Endodermal cell (in vitro differentiated cells): Measurements from ENCODE around the gene GSK3A. TPM values are rescaled to one million over a fixed set of nuclear protein-coding genes. Genes with fewer than 3 reads are reported as not detected.
A peak's percentile ranks its signal among the peaks of the same experiment; 100 is the strongest.

Experiments
- DNase-seq: peaks from one replicate; pipeline ENCODE4 v3.0.0-alpha.2; 2017
- H3K27ac ChIP-seq: 2 replicates; pipeline ENCODE4 v1.5.1; 2013; ENCODE audit warnings: mild to moderate bottlenecking, low read depth, low read length, moderate library complexity
- H3K27me3 ChIP-seq: 2 replicates; pipeline ENCODE4 v1.6.1; 2013; ENCODE audit warnings: mild to moderate bottlenecking, low read length, moderate library complexity; ENCODE audit not compliant: insufficient read depth, control insufficient read depth, poor library complexity, severe bottlenecking
- H3K36me3 ChIP-seq: 2 replicates; pipeline ENCODE4 v1.7.0; 2013; ENCODE audit warnings: mild to moderate bottlenecking, low read length, moderate library complexity; ENCODE audit not compliant: control insufficient read depth, insufficient read depth
- H3K4me1 ChIP-seq: one replicate; pipeline ENCODE4 v1.7.0; 2013; ENCODE audit warnings: low read length; ENCODE audit not compliant: control insufficient read depth, insufficient read depth
- H3K4me3 ChIP-seq: 2 replicates; pipeline ENCODE4 v1.5.1; 2013; ENCODE audit warnings: mild to moderate bottlenecking, low read length, moderate library complexity
- H3K9ac ChIP-seq: 2 replicates; pipeline ENCODE4 v1.6.1; 2013; ENCODE audit warnings: mild to moderate bottlenecking, low read length, moderate library complexity; ENCODE audit not compliant: poor library complexity, severe bottlenecking; ENCODE audit errors: extremely low read depth
- H3K9me3 ChIP-seq: 2 replicates; pipeline ENCODE4 v1.6.1; 2013; ENCODE audit warnings: mild to moderate bottlenecking, low read length, moderate library complexity; ENCODE audit not compliant: control insufficient read depth
- H3K27ac Mint-ChIP-seq: 2 replicates; pipeline ENCODE4 v1.8.0; 2020; ENCODE audit warnings: mixed read lengths
- H3K27me3 Mint-ChIP-seq: 2 replicates; pipeline ENCODE4 v1.8.0; 2021; ENCODE audit warnings: mild to moderate bottlenecking, mixed read lengths; ENCODE audit not compliant: insufficient read depth
- H3K36me3 Mint-ChIP-seq: 2 replicates; pipeline ENCODE4 v1.8.0; 2020; ENCODE audit warnings: low read depth, mixed read lengths
- H3K4me1 Mint-ChIP-seq: 2 replicates; pipeline ENCODE4 v1.8.0; 2020; ENCODE audit warnings: mixed read lengths
- H3K4me3 Mint-ChIP-seq: 2 replicates; pipeline ENCODE4 v1.8.0; 2020; ENCODE audit warnings: mild to moderate bottlenecking, moderate library complexity, mixed read lengths
- H3K9me3 Mint-ChIP-seq: 2 replicates; pipeline ENCODE4 v1.8.0; 2020; ENCODE audit warnings: mild to moderate bottlenecking, mixed read lengths
- CTCF ChIP-seq: fragments of 200-600 bp; sonication (generic); conservative IDR thresholded peaks from 2 replicates; pipeline ENCODE4 v1.5.0; 2021; ENCODE audit warnings: antibody characterized with exemption, mild to moderate bottlenecking
- WGBS, 2 experiments: methylation state at CpG; one replicate each; pipeline versions ENCODE4 v1.1.5 to v1.1.7; 2013; ENCODE audit warnings: missing lambda C conversion rate in 2 of 2, mixed read lengths in 1 of 2; ENCODE audit not compliant: insufficient coverage in 1 of 2, insufficient read length in 1 of 2; 5-methylcytosine and 5-hydroxymethylcytosine counted together
- total RNA-seq, 2 donors: library from RNA; stranded (reverse); fragmentation: NEBNext Ultra II Directional in 1 of 2; extraction: Animal tissue kit (Norgen Biotek cat#: 25700) in 1 of 2; gene quantifications; 2 replicates in 1 of 2; 3 replicates in 1 of 2; pipeline ENCODE4 v1.2.1, GENCODE V29; 2021

The GSK3A gene
- total RNA-seq, 2 donors from 2014 or later, result 52.6 to 55.1 TPM

GRCh38 chr19:42229855-42230351 lies 12.5 kb downstream of the GSK3A start:
- no peaks in the 10 kb centered on the region for H3K27me3 Mint-ChIP-seq
- no peak for DNase-seq
- Histone ChIP-seq H3K9ac (no peak overlapping the region), H3K27me3 (no peaks in the 10 kb centered on the region), H3K36me3 (peaks cover 81% of the 10 kb centered on the region), H3K4me3 (no peak overlapping the region), H3K9me3 (no peaks in the 10 kb centered on the region), H3K27ac (no peak overlapping the region), H3K4me1 (peaks cover 3% of the 10 kb centered on the region)
- peaks cover 6% of the 10 kb centered on the region for H3K4me1 Mint-ChIP-seq
- peaks cover 75% of the 10 kb centered on the region for H3K36me3 Mint-ChIP-seq
- no peak overlapping the region for H3K4me3 Mint-ChIP-seq
- no peak for TF ChIP-seq CTCF
- 94 to 97% methylated on average over 6 to 8 of the region's 8 CpGs for WGBS, 2 experiments
- H3K9me3 Mint-ChIP-seq, result no peaks in the 10 kb centered on the region
- H3K27ac Mint-ChIP-seq, result peak overlapping the region; percentile 72

- peak overlapping the region; percentile 72 for H3K27ac Mint-ChIP-seq
- no peak overlapping the region for H3K4me3 Mint-ChIP-seq
- DNase-seq, result no peak
- H3K9ac ChIP-seq, result no peak overlapping the region
- no peaks in the 10 kb centered on the region for H3K9me3 ChIP-seq
- H3K4me1 ChIP-seq, result peaks cover 3% of the 10 kb centered on the region
- no peaks in the 10 kb centered on the region for H3K27me3 ChIP-seq
- H3K36me3 Mint-ChIP-seq, result peaks cover 75% of the 10 kb centered on the region
- H3K4me1 Mint-ChIP-seq, result peaks cover 6% of the 10 kb centered on the region
- no peaks in the 10 kb centered on the region for H3K27me3 Mint-ChIP-seq
- WGBS, 2 experiments, result 80 to 92% methylated on average over 1 to 4 of the region's 4 CpGs
- peaks cover 78% of the 10 kb centered on the region for H3K36me3 ChIP-seq
- H3K4me3 ChIP-seq, result no peak overlapping the region
- TF ChIP-seq CTCF, result peak; percentile 15
- H3K27ac ChIP-seq, result no peak overlapping the region
- H3K9me3 Mint-ChIP-seq, result no peaks in the 10 kb centered on the region
These were observed 13.0 kb downstream of the GSK3A start for GRCh38 chr19:42229301-42229854.

GRCh38 chr19:42228641-42229040 lies 13.8 kb downstream of the GSK3A start:
- WGBS, 2 experiments, result 95 to 100% methylated on average over 1 to 4 of the region's 4 CpGs
- H3K36me3 Mint-ChIP-seq, result peaks cover 72% of the 10 kb centered on the region
- H3K9ac ChIP-seq, result no peak overlapping the region

More at GRCh38 chr19:42228641-42229040, 13.8 kb downstream of the GSK3A start:
- Mint-ChIP-seq H3K27ac (peak overlapping the region; percentile 76), H3K27me3 (no peaks in the 10 kb centered on the region), H3K4me3 (no peak overlapping the region), H3K4me1 (peaks cover 6% of the 10 kb centered on the region), H3K9me3 (no peaks in the 10 kb centered on the region)
- peaks cover 74% of the 10 kb centered on the region for H3K36me3 ChIP-seq
- no peaks in the 10 kb centered on the region for H3K27me3 ChIP-seq
- no peak for DNase-seq
- no peak for TF ChIP-seq CTCF
- H3K4me3 ChIP-seq, result no peak overlapping the region
- no peak overlapping the region for H3K27ac ChIP-seq
- no peaks in the 10 kb centered on the region for H3K9me3 ChIP-seq
- H3K4me1 ChIP-seq, result peaks cover 3% of the 10 kb centered on the region
